Stimulated activated naive CD8-positive, alpha-beta T cell treated with anti-CD3 and anti-CD28 coated beads, Interleukin-15, Interleukin-2, amounts not matched to agents 100 U/mL and 50 U/mL, for 24 hours (primary cell): ENCODE data around the gene HSD17B12.

Source experiments
- ATAC-seq: fragments of 150-1000 bp; cut with Tn5 transposase; one replicate; pipeline ENCODE4 v1.10.0; 2021
- DNase-seq: peaks from one replicate; pipeline ENCODE4 v3.0.0; 2021

HSD17B12 gene

GRCh38 chr11:43688394-43688793, 7.9 kb downstream of the HSD17B12 start:
- DNase-seq = no peak
- no peak for ATAC-seq

- no peak for ATAC-seq
- no peak for DNase-seq
These were observed 8.6 kb downstream of the HSD17B12 start for GRCh38 chr11:43689167-43689566.

DNA sequence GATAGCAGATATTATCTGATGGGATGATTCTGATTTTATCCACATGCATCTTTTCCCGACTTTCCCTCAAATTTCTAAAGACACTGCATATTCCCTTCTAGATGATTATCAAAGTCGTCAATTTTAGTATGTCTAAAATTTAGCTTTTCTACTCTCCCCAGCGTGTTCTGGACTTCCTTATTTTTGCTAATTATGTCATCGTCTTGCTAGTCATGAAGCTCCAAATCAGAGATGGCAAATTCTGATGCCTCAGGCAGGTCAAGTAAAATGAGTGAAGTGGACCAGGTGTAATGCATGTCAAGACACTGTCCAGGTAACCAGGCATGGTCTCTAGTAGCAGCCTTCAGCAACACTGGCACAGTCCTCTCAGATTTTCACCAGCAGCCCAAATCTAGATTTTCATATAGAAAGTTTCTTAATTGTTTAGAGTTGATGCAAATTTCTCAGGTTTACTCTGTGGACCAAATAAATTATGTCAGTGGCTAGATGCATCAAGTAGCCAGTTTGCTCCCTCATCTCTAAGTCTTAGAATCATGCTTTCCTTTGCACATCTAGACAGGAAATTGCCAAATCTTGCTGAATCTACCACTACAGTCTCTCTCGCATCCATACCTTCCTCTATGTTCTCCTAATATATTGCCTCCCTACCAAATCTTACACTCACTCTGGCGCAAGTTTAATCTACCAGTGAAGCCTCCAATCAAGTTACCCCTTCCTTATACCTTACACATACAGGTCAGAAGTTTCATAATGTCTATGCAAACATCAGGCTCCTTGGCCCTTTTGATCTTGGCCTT, 10.6 kb downstream of the HSD17B12 start:
- DNase-seq (no peak), ATAC-seq (no peak)

DNA sequence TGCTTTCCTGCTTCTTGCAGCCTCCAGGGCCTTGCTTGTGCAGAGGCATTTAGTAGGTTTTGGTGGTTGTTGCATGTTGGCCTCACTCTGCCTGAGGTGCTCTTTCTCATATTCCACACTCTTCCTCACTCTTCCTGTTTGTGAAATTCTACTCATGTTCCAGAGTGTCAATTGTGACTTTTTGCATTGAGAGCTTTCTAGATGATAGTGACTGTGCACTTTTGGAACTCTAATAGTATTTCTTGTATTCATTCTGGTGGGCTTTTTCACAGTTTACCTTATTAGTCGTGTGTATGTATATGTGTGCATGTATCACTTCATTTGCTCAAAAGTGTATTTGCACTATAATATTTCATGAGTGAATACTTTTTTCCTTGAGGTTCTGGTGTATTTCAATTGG, 11.3 kb downstream of the HSD17B12 start:
- no peak for DNase-seq

GRCh38 chr11:43693069-43693468, 12.5 kb downstream of the HSD17B12 start:
- DNase-seq (no peak), ATAC-seq (no peak)

More for the DNA sequence above, 11.3 kb downstream of the HSD17B12 start:
- ATAC-seq = no peak

DNA sequence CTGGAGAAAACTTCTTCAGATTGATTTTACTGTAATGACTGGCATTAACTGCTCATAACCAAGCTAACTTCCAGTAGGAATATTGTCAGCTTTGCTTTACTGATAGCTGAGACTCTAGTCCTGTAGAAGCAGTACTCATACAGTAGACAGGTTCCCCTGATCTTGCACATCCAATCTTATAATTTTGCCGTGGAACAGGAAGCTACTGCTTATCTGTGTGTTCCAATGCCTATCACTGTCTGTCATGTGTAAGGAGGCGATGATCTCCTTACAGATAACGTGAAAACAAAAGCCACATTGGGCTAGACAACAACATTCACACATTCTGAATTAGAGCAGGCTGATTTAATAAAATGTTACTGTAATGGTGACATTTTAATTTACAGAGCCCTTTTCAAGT, 13.2 kb downstream of the HSD17B12 start:
- ATAC-seq = no peak
- no peak for DNase-seq

DNA sequence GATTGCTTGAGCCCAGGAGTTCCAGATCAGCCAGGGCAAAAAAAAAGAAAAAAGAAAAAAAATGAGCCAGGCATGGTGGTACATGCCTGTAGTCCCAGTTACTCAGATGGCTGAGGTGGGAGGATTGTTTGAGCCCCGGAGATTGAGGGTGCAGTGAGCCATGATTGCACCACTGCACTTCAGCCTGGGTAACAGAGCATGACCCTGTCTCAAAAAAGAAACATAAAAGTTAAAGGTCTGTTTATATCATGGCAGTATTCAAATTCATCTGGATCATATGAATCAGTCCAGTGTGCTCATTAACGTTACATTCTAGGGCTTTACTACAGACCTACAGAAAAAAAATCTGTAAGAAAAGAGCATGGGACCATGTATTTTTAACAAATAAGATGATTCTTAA, 13.9 kb downstream of the HSD17B12 start:
- no peak for DNase-seq
- ATAC-seq = no peak

GRCh38 chr11:43697679-43698078, 17.1 kb downstream of the HSD17B12 start:
- ATAC-seq (no peak), DNase-seq (no peak)

DNA sequence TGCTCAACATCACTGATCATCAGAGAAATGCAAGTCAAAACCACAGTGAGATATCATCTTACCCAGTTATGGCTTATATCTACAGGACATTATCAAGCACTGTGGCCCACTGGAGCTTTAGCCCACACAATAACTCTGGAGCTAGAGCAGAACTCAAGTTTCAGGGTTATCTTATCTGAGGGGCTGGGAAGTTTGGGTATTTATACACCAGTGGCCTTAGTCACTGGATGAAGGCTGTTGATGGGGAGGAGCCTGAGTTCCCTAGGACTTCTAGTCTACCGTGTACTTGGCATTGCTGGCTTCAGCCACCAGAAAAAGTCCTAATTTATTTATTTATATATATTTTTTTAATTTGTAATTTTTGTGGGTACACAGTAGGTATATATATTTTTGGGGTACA, 19.3 kb downstream of the HSD17B12 start:
- DNase-seq = no peak
- no peak for ATAC-seq

DNA sequence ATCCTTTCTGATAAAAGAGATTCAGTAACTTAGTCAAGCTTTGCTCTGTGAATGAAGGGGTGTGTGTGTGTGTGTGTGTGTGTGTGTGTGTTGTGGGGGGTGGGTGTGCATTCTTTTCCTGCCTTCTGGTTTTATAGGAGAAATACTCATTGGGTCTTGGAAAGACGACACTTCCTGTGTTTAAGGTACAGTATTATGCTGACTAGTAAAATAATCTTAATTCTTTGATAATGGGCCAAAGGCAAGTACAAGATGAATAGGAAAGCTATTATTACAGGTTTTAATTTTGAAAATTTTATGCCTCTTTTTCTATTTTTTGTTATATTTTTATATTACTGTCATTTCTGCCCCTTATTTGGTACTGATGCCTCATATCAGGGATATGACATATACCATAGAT, 26.1 kb downstream of the HSD17B12 start:
- ATAC-seq (no peak), DNase-seq (no peak)

- ATAC-seq = no peak
- no peak for DNase-seq
These were observed 28.2 kb downstream of the HSD17B12 start for GRCh38 chr11:43708776-43709175.

- DNase-seq = no peak
- ATAC-seq = no peak
These were observed 29.2 kb downstream of the HSD17B12 start for GRCh38 chr11:43709689-43710088.

DNA sequence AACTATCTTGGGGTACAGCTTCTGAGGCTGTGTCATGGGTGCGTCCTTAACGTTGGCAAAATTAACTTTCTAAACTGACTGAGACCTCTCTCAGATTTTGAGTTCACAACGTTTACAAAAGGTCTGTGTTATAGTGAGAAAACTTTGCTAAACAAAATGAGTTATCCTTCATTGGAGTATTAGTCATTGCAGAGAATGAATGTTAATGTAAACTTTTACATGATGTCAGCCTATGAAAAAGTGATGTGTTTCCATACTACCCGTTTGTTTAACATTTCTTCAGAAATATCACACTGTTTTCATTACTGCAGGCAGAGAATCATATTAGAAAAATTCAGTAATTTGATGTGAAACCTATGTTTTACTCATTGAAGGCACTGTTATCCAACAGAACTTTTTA, 32.1 kb downstream of the HSD17B12 start:
- DNase-seq (no peak), ATAC-seq (no peak)

DNA sequence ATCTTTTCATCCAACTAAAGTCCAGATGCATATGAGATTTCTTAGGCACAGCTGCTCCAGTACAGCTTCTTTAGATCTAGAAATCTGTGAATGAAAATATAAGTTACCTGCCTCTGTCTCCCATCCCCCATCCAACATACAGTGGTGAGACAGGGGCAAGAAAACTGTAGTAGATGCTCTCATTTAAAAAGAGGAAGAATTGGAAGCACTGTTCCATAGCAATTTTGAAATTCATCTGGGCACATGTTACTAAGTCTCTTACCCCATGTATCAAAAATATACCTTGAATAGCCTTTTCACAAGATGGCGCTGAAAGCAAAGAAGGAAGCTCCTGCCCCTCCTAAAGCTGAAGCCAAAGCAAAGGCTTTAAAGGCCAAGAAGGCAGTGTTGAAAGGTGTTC, 37.8 kb downstream of the HSD17B12 start:
- ATAC-seq (no peak), DNase-seq (no peak)

DNA sequence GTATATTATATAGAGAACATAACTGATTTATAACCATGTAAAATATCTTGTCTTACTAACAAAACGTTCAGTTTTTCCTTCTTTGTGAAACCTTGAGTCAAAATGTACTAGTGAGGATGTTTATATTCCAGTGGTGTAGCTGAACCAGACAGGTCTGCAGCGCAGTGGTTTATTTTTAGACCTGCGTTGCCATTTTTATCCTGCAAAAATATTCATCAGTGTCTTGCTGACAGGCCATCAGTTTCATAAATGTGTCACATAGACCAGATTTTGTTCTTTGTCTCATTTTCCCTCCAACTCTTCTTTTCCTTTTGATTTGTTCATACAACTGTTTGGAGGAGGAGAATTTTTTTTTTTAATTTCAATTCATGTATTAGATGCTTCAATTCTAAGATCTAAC, 43.1 kb downstream of the HSD17B12 start:
- DNase-seq = no peak
- ATAC-seq = no peak

- DNase-seq = no peak
- no peak for ATAC-seq
These were observed 51.7 kb downstream of the HSD17B12 start for GRCh38 chr11:43732225-43732624.

- ATAC-seq (no peak), DNase-seq (no peak)
These were observed 53.7 kb downstream of the HSD17B12 start for GRCh38 chr11:43734256-43734655.

DNA sequence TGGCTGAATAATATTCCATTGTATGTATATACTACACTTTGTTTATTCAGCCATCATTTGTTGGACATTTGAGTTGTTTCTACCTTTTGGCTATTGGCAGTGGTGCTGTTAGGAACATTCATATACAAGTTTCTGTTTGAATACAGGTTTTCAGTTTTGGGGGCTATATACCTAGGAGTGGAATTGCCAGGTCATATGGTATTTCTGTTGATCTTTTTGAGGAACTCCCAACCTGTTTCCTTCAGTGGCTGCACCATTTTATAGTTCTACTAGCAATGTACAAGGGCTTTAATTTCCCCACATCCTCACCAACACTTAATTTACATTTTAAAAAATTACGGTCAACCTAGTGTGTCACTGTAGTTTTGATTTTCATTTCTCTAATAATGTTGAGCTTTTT, 54.6 kb downstream of the HSD17B12 start:
- DNase-seq (no peak), ATAC-seq (no peak)

GRCh38 chr11:43735961-43736360, 55.4 kb downstream of the HSD17B12 start:
- no peak for ATAC-seq
- no peak for DNase-seq

- DNase-seq (no peak), ATAC-seq (no peak)
These were observed 56.1 kb downstream of the HSD17B12 start for GRCh38 chr11:43736502-43737200.

DNA sequence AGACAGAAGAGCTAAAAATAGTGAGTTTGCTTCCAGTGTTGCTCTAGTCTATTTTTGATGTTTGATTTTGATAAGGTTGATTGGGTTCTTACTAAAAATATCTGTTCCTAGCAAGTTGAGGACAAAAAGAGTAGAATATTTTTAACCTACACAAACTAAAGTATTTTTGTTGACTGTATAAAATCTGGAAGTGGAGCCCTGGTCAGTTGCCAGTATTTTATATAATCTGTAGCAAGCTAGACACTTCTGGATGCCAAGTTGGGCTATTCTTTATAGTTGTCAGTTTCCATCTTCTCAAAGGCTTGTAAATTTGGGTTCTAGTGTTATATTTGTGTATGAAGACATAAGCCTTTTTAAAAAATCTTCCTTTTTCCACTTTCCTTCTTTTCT, 56.7 kb downstream of the HSD17B12 start:
- no peak for DNase-seq
- ATAC-seq = no peak

- ATAC-seq (no peak), DNase-seq (no peak)
These were observed 58.3 kb downstream of the HSD17B12 start for GRCh38 chr11:43738600-43739409.

DNA sequence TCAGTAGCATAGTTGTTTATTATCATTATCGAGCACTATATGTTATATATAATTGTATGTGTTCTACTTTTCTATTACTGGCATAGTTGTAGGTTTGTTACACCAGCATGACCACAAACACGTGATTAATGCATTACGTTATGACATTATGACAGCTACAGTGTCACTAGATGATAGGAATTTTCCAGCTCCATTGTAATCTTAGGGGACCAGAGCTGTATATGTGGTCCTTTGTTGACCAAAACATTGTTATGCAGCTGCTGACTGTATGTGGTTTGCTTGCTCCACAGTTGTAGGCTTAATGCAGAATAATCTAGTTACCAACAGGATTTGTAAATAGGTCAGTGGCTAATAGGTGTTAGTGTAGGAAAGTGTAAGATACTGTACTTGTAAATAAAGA, 66.1 kb downstream of the HSD17B12 start:
- no peak for ATAC-seq
- DNase-seq = no peak
